Astrocyte of the cerebellum (primary cell): ENCODE results near the gene PCDH9.

Source experiments
- DNase-seq: peaks from one replicate; pipeline ENCODE4 v3.0.0-alpha.2; 2011; ENCODE audit warnings: low read depth
- H3K4me3 ChIP-seq: 2 replicates; pipeline ENCODE4 v1.5.1; 2011; ENCODE audit warnings: mild to moderate bottlenecking, low read depth, low read length, moderate library complexity
- CTCF ChIP-seq: IDR thresholded peaks from 2 replicates; pipeline ENCODE4 v1.5.1; 2012; ENCODE audit warnings: low read length, low read depth, moderate library complexity, mild to moderate bottlenecking; ENCODE audit errors: missing control alignments
- in situ Hi-C: cut with HindIII; loops from 2 replicates; pipeline ENCODE4 v1.10.0; 2017; ENCODE audit warnings: low sequenced_read_pairs

Gene PCDH9

GRCh38 chr13:66469745-66470144 is 760.4 kb downstream of the PCDH9 start:
- no peak for DNase-seq
- in situ Hi-C loops: no loop called here
- TF ChIP-seq CTCF: no peak
- no peak overlapping the region for H3K4me3 ChIP-seq

- no peak for TF ChIP-seq CTCF
- H3K4me3 ChIP-seq: no peak overlapping the region
- no peak for DNase-seq
- in situ Hi-C loops: no loop called here
Measured at GRCh38 chr13:66468656-66469055, 761.5 kb downstream of the PCDH9 start.

- in situ Hi-C loops: no loop called here
- no peak for DNase-seq
- TF ChIP-seq CTCF: no peak
- no peak overlapping the region for H3K4me3 ChIP-seq
Measured at GRCh38 chr13:66462187-66462586, 767.9 kb downstream of the PCDH9 start.

- no peak for DNase-seq
- H3K4me3 ChIP-seq: no peak overlapping the region
- TF ChIP-seq CTCF: no peak
- in situ Hi-C loops: no loop called here
Measured at GRCh38 chr13:66461021-66461420, 769.1 kb downstream of the PCDH9 start.

GRCh38 chr13:66459634-66460033 is 770.5 kb downstream of the PCDH9 start:
- TF ChIP-seq CTCF: no peak
- in situ Hi-C loops: no loop called here
- no peak for DNase-seq
- no peak overlapping the region for H3K4me3 ChIP-seq

- no peak for DNase-seq
- no peak overlapping the region for H3K4me3 ChIP-seq
- in situ Hi-C loops: no loop called here
- no peak for TF ChIP-seq CTCF
Measured at GRCh38 chr13:66459143-66459542, 771.0 kb downstream of the PCDH9 start.

GRCh38 chr13:66446413-66446812 is 783.7 kb downstream of the PCDH9 start:
- DNase-seq: no peak
- H3K4me3 ChIP-seq: no peak overlapping the region
- TF ChIP-seq CTCF: no peak
- in situ Hi-C loops: no loop called here
